GM19467 (cell line): ENCODE data around the gene ZYG11A.

Experiments
- ATAC-seq: cut with Tn5 transposase; IDR thresholded peaks from one replicate; pipeline ENCODE4 v1.9.1; 2021; ENCODE audit warnings: mild to moderate bottlenecking, moderate library complexity; ENCODE audit not compliant: unreplicated experiment

The ZYG11A gene

GRCh38 chr1:52917156-52917555 is 74.6 kb downstream of the ZYG11A start:
- no peak for ATAC-seq

GRCh38 chr1:52917581-52917980 is 75.0 kb downstream of the ZYG11A start:
- ATAC-seq: no peak

DNA sequence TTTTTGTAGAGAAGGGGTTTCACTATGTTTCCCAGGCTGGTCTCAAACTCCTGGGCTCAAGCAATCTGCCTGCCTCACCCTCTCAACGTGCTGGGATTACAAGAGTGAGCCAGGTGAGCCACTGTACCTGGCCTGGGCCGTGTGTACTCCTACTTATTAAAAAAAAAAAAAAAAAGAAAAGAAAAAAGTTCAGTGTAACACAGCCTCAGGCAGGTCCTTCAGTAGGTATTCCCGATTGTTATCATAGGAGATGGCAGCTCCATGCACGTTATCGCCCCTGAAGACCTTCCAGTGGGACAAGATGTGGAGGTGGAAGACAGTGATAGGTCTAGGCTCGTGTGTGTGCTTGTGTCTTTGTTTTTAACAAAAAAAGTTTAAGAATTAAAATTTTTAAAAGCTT is 75.6 kb downstream of the ZYG11A start:
- ATAC-seq: no peak

GRCh38 chr1:52919051-52919722 is 76.6 kb downstream of the ZYG11A start:
- no peak for ATAC-seq

DNA sequence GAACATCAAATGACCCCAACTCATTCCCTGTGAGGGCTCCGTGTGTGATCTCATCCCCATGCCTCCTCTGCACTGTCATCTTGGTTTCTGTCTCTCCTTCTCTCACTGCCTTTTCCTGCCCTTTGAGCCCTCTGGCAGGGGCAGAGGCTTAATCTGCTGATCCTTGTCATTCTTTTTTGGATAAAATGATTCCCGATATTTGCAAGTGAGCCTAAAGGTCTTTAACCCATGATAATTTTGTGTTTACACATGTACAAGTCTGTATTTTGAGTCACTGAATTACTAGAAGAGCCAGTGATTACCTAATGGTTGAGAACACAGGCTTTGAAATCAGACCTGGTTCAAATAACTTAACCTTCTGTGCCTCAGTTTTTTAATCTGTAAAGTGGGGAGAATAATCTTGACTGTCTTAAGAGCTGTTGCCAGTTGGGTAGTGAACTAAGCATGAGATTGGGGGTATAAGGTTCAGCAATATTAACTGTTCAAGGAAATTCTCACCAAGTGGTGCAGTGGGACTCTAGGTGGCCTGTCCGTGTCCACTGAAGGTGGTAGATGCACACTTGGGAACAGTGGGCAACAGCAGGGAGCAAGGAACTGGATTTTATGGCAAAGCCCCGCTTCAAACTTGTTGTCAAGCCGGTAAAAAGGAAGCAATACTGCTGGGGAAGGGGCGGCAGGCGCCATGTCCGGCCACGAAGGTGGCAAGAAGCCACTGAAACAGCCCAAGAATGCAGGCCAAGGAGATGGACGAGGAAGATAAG is 77.3 kb downstream of the ZYG11A start:
- ATAC-seq: no peak

DNA sequence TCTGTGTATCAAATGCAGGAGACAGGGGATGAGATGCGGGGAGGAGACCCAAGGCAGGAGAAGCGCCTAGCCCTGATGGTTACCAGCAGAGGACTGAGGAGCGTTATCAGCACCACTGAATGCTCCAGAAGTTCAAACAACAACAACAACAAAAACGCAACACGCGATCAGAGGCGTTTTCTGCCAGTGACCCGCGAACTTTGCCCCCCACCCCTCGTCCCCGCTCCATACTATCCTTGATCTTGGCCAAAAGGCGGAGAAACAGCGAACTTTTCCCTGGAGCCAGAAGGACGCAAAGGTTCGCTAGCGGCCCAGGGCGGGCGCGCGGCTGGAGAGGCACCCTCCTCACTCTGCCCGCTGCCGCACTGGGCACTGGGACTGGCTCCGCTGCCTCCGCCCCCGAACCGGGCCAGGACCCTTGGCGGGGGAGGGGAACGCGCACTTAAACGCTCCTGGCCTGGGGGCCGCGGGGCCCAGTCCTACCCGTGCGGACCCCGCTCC is 78.3 kb downstream of the ZYG11A start:
- no peak for ATAC-seq

DNA sequence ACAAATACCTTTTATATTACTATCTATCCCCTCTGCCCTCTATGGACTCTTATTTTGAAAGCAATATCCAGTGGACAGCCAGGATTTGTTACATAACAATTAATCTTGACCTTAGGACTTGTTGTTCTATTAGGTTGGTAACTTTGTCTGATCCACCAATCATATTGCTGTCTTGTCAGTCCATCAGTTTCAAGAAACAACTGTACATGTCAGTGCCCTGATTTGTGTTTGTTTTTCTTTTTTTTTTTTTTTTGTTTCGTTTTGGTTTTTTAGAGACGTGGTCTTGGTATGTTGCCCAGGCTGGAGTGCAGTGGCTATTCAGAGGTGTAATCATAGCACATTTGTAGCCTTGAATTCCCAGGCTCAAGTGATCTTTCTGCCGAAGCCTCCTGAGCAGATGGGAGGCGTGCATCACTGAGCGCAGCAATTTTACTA is 83.0 kb downstream of the ZYG11A start:
- ATAC-seq: no peak

GRCh38 chr1:52926864-52927211 is 84.3 kb downstream of the ZYG11A start:
- no peak for ATAC-seq

DNA sequence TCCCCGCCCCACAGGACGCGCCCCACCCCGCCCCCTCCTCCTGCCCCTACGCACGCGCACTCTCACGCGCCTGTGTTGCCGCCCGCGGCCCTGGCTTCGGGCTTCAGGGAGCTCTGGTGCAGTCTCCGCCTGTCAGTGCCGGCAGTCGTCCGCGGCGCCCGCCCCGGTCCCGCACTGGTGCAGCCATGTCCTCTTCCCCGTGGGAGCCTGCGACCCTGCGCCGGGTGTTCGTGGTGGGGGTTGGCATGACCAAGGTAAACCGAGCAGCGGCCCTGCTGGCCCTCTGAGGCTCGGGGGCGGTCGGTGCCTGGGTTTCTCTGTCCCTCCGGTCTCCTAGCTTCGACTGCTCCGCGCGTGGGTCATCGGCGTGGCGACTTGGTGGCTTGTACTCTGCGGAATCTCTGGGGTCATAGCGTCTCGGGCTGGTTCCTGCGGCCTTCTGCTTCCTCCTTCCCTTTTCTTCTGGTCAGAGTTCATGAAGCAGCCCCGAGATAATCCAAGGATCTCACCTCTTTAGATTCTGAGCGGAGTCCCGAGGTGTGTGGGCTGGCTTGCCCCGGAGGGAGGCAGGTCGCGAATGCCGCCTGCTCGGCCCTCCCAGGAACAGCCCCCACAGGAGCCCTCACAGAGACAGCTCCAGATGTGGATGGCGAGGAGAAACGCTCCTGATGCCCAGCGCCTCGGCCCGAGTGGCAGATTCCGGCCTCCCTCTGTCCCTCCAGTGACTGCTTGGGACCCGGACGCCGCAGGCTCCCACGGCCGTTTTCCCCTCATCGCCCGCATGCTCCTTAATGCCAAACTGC is 84.9 kb downstream of the ZYG11A start, which contains the start of gene SCP2:
Gene SCP2, plus strand, starts transcription at position 65 of the 803 bp plus-strand sequence. Its CDS starts 121 bp downstream, at position 186.
- ATAC-seq: peak; percentile 73

DNA sequence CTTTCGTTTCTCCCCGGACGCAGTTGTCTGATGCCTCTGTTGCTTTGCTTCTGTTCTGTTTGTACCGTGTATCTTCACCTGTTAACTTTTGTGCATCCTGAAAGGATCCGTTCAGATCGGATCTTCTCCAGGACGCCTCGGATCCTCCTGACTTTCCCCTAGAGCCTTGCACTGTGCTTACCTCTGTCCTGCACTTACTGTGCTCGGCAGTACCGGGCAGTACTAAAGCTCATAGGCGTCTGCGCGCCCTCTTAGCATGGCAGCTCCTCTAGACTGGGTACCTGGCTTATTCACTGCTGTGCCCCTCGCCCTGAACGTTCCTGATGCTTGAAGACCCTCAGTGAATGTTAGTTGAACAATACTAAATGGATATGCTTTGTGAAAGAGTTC is 85.5 kb downstream of the ZYG11A start:
- ATAC-seq: no peak

DNA sequence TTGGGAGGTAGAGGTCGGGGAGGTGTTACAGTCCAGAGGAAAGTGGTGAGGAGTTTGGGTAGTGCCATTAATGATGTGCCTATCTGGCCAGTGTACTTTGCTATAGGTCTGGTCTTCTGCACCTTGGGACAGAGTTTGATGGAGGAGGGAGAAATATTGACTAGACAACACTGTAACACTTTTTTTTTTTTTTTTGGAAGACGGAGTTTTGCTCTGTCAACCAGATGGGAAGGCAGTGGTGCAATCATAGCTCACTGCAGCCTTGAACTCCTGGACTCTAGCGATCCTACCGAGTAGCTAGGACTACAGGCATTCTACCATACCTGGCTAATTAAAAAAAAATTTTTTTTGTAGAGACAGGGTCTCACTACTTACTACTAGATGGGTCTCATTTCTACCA is 86.5 kb downstream of the ZYG11A start:
- ATAC-seq: no peak

DNA sequence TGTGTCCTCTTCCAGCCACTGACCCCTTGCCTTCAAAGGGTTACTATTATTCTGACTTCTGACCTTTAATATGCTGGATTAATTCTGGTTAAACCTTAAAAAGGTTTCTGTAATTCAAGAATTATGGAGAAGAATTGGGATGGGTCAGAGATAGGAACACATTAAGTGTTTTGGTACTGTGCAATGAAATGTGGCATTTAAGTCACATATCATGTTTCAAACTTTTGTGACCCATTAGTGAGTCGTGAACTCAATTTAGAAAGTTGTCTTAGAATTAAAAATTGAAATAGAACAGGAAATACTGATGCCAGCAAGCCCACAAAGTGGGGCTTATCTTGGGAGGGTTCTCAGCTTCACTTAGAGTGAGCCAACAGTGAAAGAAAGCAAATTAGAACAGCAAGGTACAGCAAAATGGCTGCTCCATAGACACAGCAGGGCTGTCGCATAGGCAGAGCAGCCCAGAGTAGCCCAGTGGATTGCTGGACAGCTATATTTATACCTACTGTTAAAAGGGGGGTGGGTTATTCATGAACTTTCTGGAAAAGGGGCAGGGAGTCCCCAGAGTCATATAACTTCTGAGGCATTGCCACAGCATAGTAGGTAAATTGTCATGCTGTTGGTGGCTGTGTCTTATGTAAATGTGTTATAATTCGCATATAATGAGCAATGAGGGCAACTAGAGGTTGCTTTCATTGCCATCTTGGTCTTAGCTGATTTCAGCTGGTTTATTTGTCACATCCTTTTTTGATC is 95.0 kb downstream of the ZYG11A start:
- no peak for ATAC-seq

GRCh38 chr1:52938183-52938451 is 95.6 kb downstream of the ZYG11A start:
- no peak for ATAC-seq

GRCh38 chr1:52943876-52944416 is 101.4 kb downstream of the ZYG11A start:
- ATAC-seq: no peak

DNA sequence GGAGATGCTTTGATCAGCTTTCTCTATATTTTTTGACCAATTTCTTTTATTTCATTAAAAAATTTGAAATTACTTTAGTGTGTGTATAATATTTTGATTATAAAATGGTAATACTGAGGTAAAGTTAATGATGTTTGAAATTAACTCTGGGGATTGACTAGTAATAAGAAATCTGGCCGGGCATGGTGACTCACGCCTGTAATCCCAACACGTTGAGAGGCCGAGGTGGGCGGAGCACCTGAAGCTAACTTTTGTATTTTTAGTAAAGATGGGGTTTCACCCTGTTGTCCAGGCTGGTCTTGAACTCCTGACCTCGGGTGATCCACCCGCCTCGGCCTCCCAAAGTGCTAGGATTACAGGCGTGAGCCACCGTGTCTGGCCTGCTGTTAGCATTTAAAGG is 102.0 kb downstream of the ZYG11A start:
- ATAC-seq: no peak
